ENCODE results near the gene ZKSCAN4.

Gene ZKSCAN4

DNA sequence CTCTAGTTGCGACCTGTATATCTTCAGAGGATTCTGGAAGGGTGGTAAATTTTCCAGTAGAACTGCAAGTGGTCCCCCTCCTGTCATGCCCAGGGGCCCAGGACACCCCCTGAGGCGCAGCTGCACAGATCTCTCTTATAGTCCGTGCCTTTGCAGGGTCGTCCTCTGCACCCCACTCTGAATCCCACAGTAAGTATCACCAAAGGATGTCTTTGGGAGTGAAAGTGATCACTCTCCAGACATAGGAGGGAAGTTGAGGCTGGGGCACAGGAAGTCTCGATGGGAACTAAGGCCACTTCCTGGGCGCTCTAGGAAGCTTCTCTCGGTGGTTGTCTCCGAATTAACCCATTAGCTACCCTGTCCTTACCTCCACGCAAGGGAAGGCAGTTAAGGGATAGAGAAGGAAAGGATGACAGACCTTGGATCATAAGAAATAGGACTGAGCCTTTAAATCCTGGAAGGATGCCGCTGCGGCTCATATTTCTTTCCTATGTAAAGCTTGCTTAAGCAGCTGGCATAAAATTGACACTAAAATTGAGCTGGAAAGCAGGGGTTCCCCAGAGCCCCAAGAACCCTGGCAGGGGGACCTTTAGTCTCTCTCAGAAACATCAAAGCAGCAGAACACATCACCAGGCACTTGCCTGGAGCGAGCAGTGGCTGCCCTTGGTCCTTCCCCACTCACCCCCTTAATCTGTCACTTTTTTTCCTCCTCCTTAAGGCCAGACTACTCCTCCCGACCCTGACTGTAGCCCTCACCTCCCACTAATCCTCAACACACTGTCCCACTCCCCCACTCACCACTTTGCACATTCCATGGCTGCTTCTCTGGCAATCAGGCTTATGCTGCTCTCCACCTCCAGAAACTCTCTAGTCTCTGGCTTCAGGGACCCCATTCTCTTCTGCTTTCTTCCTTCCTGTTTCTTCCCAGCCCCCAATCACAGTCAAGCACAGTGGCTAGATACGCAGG is at the start of gene ZKSCAN4:
Gene ZKSCAN4 (minus strand): TSS at position 261 of the 967 bp plus-strand sequence. CDS start 289 bp downstream, outside the sequence.
- peak; percentile 23 for DNase-seq

DNA sequence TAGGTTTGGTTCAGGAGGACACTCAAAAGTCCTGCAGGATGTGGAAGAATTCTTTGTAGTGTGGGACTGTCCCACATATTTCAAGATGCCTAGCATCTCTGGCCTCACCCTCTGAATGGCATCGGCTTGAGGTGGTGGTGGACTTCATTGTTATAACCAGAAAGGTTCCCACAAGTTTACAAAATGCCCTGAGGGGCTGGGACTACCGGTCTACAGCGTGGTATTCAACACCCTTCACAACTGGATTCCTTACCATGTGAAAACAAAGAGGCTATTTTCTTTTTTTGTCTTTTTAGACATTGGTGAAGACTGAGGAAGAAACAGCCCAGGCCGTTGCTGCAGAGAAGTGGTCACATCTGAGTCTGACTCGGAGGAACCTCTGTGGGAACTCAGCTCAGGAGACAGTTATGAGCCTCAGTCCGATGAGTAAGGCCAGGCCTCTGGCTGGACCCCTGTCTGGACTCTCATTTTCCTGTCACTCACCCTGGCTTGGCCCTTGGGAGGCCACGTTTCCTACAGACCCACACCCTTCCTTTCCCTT is 44.5 kb upstream of the ZKSCAN4 start:
- no peak for DNase-seq

DNA sequence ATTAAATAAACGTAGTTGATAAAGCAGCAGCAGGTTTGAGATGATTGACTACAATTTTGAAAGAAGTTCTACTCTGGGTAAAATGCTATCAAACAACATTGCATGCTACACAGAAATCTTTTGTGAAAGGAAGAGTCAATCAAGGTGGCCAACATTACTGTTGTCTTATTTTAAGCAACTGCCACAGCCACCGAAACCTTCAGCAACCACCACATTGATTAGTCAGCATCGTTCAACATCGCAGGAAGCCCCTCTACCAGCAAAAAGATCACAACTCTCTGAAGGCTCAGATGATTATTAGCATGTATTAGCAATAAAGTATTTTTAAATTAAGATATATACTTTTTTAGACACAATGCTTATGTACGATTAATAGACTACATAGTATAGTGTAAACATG is 43.3 kb upstream of the ZKSCAN4 start:
- DNase-seq = no peak

DNA sequence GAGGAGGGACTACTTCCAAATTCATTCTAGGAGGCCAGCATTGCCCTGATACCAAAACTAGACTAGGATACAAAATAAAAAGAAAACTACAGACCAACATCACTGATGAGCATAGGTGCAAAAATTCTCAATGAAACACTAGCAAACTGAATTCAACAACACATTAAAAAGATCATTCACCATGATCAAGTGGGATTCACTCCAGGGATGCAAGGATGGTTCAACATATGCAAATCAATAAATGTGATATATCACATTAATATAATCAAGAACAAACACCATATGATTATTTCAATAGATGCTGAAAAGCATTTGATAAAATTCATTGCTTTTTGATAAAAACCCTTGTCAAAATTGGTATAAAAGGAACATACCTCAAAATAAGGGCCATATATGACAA is 39.5 kb upstream of the ZKSCAN4 start:
- DNase-seq = no peak

DNA sequence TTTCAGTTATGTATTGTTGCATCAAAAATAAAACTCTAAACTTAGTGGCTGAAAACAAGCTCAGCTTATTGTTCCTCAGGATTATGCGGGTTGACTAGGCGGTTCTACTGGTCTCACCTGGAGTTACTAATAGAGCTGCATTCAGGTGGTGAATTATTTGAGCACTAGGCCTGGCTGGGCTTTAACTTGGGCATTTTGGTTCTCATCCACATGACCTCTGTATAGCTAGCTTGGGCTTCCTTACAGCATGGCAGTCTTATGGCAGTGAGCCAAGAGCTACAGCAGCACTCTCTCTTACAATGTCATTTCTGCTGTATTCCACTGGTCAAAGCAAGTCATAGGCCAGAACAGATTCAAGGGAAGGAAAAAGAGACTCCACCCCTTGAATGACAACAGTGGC is 30.9 kb upstream of the ZKSCAN4 start:
- no peak for DNase-seq

DNA sequence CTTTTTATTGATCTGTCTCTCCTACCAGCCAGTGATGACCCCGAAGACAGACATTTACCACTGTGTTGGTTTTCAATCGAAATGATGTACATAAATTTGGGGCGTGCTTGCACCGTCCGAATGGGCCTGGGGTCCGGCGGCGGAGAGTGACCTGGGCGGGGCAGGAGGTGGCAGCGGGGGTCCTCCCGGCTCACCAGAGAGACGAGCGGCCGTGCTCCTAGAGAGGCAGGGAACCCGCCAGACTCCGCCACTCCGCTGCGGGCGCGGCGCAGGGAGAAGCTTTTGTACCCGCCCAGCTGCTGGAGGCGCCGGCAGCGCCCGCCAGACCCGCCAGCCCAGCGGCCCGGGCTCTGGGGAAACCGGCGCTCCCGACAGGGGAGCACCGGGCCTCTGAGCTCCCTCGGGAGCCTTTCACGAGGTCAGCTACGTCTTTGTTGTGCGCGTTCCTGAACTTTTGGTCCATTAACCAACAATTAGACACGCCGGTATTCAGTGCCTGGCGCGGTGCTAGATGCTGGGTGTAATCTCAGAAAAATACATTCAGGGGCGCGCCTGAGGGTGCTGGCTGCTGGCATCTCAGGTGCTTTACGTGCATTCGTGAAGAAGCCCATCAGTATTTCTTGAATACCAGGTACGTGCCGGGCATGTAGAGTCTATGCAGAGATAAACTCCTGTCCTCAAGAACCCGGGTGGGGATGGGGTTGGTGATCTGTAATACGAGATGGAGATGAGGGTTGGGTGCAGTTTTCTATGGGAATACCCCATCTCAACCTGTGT is 29.4 kb upstream of the ZKSCAN4 start, which contains the start of gene PGBD1:
Gene PGBD1 (plus strand): TSS at position 285 of the 777 bp plus-strand sequence. CDS start 2,242 bp downstream, outside the sequence.
- peak; percentile 18 for DNase-seq

DNA sequence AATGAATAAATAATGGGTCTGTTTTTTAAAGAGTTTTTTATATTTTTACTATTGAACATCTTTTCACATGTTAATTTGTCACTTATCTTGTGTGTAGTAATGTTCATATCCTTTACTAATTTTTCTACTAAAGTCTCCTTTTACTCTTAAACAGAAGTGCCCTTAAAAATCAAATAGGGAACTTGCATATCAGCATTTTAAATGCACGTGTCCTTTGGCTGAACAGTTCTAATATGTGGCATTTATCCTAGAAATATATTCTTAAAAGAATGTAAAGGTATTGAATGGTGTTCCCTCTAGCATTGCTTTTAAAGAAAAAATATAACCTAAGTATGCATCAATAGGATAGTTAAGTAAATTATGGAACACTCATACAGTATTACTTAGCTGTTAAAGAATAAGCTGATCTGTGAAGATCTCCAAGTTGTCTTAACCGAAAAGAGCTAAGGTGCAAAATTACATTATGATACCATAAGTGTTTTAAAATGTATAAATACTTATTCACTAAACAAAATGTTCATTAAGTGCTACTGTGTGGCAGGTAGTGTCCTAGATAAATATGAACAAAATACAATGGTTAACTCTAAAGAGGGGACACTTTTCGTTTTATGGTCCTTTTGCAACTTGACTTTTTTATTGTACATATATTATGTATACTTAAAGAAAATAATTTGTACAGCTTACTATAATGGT is 28.7 kb upstream of the ZKSCAN4 start:
- no peak for DNase-seq

DNA sequence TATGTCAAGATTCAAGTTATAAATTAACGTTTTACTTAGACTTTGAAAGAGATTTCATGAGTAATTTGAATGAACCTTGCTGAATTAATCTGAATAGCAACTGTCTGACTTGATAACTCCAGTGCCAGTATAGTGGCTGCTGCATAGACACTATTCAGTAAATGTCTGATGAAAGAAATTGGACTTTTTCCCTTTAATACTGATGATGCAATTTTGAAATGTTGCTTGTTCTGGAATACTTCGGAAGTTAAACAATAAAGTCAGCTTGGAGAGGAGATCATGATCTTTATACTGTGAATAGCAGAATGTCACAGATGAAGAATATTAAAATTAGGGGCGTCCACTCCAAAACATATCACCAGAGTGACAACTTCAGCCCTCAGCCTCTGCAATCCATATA is 25.7 kb upstream of the ZKSCAN4 start:
- DNase-seq = no peak

DNA sequence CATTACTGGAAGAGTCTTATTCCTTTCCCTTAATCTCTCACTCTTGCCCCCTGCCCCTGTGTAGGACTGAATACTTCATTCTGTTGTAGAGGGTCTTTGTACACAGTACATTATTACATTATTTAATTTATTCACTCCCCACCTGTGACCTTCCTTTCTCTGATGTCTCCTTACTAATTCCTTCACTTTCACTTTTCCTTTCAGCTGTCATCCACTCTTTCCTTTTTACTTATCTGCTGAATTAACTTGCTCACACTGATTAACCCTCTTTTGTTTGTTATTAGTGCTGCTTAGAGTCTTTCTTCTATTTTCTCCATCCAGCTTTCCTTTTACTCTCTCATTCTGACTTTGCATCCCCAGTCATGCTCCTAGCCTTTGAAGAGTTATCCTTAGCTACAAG is 22.8 kb upstream of the ZKSCAN4 start:
- DNase-seq = no peak

DNA sequence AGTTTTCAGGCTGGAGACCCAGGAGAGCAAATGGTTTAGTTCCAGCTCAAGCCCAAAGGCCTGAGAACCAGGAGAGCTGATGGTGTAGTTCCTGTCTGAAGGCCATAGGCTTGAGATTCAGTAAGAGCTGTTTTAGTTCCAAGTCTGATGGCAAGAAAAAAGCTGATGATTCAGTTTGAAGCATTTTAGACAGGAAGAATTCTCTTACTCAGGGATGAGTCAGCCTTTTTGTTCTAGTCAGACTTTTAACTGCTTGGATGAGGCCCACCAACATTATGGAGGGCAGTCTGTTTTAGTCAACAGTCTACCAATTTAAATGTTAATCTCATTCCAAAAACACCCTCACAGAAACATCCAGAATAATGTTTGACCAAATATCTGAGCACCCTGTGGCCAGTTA is 17.4 kb upstream of the ZKSCAN4 start:
- no peak for DNase-seq

DNA sequence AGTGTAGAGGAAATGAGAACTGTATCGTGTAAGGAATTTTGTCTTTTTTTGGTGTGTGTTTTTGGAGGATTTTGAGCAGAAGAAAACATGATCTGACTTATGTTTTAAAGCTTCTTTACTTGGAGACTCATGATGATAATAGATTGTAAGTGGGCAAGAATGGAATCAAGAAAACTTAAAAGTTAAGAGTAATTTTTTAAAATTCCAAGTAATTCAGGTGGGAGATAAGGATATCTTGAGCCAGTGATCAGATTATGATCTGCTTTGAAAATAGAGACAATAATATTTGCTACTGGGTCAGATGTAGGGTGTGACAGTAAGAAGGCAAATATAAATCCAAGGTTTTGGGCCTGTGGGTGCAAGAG is 15.6 kb upstream of the ZKSCAN4 start:
- DNase-seq = no peak

DNA sequence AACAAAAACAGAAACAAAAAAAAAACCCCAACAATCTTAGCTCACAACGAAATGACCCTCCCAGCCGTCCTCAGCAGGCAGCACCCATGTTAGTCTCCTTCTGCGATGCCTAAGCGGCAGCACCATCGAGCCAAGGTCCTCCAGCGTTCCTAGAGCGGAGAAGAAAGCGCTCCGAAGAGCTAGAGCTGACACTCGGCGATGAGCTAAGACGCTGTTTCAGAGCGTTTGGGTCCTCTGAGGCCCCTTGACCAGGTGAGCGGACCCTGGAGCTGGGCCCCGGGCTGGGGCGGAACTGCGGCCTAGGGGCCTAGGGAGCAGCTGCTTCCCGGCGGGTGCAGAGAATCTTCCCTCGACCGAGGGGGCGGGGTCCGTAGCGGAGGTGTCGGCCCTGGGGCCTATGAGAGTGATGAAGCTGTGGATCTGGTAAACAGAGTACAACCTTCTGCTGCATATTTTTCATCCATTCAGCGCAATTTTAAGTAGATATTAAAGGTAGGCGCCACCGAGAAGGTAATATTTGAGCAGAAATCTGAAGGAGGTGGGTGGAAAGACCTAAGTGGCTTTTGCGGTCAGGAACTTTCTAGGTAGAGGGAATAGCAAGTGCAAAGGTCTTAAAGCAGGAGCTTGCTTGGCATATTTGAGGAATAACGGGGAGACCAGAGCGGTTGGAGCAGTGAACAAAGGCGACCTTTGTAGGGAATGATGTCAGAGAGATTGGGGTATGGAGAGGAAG is 15.1 kb upstream of the ZKSCAN4 start, which contains the start of gene ZSCAN26:
Gene ZSCAN26 (plus strand): TSS at position 182 of the 733 bp plus-strand sequence. CDS start 4,777 bp downstream, outside the sequence.
- DNase-seq = peak; percentile 23

DNA sequence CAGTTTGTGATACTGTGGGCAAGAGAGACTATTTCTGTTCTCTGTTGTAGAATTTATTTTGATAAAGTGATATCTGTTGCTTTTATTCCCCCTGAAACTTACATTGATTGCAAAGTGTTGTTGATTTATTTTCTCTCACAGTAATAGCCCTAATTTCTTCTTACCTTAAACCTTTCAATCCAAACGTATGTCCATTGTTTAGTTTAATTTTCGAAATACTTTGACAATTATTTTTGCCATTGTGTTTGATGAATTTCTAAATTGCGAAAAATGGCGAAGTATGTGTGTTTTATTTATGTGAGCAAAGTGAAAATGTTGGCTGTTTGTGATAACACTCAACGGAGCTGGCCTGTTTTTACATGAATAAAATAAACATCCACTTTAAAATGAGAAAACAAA is 14.5 kb upstream of the ZKSCAN4 start:
- DNase-seq = no peak

DNA sequence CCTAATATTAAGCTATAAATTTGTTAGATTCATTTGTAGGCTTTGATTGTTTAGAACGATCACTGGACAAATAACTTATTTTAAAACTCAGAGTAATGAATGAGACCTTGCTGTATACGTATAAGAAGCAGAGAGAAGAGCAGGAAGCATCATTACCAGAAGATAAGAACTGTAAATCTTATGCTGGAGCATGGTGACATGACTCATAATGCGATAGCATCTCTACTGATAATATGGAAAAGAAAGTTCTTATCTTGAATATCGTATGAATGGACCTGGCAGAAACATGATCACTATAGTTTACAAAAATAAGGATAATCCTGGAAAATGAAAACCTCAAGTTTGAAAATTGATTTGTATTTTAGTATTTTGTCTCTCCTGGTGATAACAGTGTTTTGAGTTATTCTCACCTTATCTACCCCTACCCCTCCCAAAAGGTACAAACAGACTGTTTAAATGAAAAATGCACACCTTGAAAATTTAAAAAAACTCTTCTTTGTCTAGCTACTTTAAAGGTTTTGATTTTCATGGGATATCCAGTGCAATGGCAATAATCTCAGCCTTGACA is 12.8 kb upstream of the ZKSCAN4 start:
- DNase-seq = no peak

DNA sequence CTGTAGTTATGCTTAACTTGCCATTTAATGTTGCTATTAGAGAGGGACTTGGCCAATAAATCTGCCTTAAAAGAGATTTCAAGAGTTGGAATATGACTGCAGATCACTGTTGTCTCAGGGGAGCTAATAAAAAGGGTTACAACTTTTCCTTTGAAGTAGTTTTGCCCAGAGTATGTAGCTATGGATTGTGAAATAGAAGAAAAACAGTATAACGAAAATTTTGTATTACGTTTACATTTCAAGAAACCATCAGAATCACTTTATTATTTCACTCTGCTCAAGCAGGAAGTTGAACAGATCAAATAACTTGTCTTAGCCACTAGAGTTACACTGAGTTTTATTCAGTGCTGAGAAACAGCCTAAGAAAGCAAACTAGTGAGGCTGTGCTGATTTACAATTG is 11.9 kb upstream of the ZKSCAN4 start:
- no peak for DNase-seq

DNA sequence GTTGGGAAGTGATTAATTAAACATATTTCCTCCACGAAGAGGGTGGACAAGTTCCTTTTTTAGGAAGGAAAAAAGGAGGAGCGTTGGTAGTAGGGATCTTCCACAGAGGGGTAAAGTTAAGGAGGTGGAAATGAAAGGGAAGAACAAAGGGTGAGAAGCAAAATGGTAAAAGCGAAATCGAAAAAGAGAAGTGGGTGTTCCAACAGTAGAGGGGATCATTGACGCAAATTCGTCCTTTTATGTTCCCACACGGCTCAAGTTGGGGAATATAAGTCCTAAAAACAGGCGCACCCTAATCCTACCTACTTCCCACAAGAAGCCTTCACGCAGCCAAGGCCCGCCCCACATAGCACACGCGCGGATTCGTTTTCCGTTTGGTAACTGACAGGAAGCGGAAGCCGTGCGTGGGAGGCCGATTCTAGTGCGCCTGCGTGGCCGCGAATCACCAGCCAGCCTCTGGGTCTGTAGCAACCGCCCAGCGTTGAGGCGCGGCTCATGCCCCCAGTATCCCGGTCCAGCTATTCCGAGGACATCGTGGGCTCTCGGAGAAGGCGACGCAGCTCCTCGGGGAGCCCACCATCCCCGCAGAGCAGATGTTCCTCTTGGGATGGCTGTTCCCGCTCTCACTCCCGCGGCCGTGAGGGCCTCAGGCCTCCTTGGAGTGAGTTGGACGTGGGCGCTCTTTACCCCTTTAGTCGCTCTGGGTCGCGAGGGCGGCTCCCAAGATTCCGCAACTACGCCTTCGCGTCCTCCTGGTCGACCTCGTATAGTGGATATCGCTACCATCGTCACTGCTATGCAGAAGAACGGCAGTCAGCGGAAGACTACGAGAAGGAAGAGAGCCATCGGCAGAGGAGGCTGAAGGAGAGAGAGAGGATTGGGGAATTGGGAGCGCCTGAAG is 7.1 kb upstream of the ZKSCAN4 start, which contains the start of gene NKAPL:
Gene NKAPL (plus strand): TSS at position 421 of the 901 bp plus-strand sequence. CDS start 75 bp downstream, at position 496.
- DNase-seq = no peak

DNA sequence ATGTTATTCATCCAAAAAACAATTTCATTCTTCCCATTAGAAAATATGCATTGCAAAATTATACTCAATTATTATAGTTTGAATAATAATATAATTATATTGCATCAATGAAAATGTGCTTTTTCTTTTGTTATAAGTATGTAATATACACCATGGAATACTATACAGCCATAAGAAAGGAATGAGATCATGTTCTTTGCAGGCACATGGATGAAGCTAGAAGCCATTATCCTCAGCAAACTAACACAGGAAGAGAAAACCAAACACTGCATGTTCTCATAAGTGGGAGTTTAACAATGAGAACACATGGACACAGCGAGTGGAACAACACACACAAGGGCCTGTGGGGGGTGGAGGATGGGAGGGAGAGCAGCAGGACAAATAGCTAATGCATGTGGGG is 5.0 kb upstream of the ZKSCAN4 start:
- DNase-seq = no peak

DNA sequence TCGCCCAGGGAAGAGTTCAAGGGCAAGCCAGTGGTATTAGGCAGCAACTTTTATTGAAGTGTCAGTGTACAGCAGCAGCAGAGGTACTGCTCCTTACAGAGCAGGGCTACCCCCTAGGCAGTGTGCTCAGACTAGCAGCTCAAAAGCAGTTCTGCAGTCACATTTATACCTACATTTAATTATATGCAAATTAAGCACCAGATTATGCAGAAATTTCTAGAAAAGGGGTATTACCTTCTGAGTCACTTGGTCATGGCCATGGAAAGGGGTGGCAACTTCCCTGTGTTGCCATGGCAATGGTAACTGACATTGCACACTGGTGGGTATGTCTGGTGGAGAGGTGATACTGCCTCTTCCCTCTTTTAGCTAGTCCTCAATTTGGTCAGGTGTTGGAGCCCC is 2.1 kb upstream of the ZKSCAN4 start:
- DNase-seq = no peak

DNA sequence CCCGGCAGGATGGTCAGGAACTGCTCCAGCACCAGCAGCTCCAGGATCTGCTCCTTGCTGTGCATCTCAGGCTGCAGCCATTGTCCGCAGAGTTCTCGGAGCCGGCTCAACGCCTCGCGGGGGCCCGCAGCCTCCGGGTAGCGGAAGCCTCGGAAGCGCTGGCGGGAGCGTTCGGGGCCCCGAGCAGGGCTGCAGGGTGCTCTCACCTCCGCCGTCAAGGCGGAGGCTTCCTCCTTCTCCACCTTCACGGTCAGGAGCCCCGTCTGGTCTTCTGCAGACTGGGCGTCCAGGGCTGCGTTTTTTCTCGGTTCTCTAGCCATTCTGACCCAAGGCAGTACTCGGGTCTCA is 434 bp downstream of the ZKSCAN4 start:
- no peak for DNase-seq

DNA sequence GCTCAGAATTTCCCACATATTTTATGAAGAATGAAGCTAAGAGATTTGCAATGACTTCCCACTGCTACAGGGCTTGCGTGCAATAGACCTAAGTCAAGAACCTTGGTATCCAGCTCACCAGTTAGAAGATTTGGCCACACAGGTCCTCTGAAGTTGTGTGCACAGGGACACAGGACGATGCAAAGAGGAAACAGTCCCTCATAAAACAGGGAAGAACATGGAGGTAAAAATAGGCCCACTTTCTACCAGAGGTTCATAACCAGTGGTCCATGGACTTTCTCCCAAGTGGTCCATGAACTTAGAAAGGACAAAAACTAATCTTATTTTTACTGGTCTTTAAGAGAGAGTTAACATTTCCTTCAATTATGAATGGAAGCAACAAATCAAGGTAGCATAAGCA is 1.3 kb downstream of the ZKSCAN4 start:
- DNase-seq = no peak

DNA sequence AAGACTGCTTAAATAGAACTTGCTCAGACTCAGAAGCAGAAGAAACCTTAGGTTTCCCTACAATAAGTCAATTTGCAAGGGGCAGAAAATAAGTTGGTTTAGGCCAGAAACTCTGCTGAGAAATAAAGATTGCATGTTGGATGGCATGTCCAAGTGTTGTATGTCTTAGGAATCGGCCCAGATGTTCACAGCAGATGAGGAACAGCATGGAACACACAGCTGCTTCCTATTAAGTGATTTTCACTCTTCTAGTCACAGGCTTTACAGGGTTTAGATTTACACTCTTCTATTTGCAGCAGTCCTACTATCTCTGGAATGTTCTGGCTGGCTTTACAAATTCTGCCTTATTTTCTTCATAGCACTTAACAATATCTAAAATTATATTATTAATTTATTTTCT is 3.2 kb downstream of the ZKSCAN4 start:
- DNase-seq = no peak
